Bronchus fibroblast of lung (primary cell): Measurements from ENCODE around the gene GALNT15. TPM values are rescaled to one million over a fixed set of nuclear protein-coding genes. Genes with fewer than 3 reads are reported as not detected.

Source experiments
- total RNA-seq: library from RNA; depleted of rRNA; stranded (reverse); fragments of >200 nt; gene quantifications from 2 replicates; pipeline ENCODE4 v1.2.3, GENCODE V29; 2015

Gene GALNT15, protein sequence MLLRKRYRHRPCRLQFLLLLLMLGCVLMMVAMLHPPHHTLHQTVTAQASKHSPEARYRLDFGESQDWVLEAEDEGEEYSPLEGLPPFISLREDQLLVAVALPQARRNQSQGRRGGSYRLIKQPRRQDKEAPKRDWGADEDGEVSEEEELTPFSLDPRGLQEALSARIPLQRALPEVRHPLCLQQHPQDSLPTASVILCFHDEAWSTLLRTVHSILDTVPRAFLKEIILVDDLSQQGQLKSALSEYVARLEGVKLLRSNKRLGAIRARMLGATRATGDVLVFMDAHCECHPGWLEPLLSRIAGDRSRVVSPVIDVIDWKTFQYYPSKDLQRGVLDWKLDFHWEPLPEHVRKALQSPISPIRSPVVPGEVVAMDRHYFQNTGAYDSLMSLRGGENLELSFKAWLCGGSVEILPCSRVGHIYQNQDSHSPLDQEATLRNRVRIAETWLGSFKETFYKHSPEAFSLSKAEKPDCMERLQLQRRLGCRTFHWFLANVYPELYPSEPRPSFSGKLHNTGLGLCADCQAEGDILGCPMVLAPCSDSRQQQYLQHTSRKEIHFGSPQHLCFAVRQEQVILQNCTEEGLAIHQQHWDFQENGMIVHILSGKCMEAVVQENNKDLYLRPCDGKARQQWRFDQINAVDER
- total RNA-seq, result 10.4 and 10.9 TPM in 2 replicates

DNA sequence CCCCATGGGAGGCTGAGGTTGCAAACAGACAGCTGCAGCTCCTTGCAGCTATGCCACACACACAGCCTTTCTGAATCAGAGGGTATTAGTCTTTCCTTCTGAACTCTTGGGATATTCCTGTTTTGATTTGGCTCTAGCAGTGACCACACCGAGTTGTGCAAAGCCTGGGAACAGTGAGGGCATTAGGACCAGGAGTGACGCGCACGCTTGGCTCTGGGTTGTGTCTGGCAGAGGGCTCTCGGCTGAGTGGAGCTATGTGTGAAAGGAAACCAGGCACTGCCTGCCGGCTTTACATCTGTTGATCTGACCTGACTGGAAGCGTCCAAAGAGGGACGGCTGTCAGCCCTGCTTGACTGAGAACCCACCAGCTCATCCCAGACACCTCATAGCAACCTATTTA, at the start of gene GALNT15:
TSS of gene GALNT15 (plus strand) at position 292 of the 400 bp plus-strand sequence. CDS start 472 bp downstream, outside the sequence.

DNA sequence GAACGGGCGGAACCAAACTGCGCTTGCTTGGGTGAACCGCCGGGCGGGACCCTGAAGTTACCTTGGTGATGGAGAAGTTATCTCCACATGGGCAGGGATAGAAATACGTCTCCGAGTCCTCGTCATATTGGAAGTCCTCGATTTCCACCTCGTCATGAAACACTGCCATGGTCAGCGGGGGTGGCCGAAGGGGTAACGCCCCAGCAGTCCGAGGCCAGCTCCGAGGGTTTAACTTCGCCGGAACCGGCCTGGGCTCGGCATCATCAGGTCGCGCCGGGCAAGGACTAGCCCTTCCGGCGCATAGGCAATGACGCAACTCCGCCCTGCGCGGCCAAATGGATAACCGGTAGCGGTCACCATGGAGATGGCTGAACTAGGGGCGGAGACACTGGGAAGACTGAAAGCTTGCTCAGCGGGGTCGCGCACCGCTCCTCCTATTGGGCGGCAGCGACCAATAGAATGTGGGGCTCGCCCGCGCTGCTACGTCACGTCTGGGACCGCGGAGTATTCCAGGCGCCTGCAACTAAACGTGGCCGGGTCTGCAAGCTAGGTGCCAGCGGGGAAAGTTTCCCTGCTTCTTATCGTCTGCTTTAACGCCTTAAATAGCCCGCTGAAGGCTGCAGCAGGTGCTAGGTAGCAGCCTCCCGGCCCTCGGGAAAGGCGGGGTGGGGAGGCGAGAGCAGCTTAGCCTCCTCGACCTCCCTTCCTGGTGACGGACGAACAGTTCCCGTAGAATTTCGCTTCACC, 90.4 kb downstream of the GALNT15 start, which contains the start of the genes DPH3 and OXNAD1:
TSS of gene DPH3 (minus strand) at position 236 of the 747 bp plus-strand sequence. CDS start at position 169, 67 bp downstream.
TSS of gene OXNAD1 (plus strand) at position 505 of the 747 bp plus-strand sequence. CDS start 5,741 bp downstream, outside the sequence.

Other genes starting within 250 kb of the GALNT15 start
- 13.3 and 16.1 TPM in 2 replicates for gene DPH3, start 90.3 kb downstream of the GALNT15 start, total RNA-seq
- 11.1 and 11.3 TPM in 2 replicates for gene OXNAD1, start 90.5 kb downstream of the GALNT15 start, total RNA-seq